GM18909 (cell line): Measurements from ENCODE around the gene WDR41.
"Not testable (repeated sequence)": the region's sequence is repeated elsewhere in the genome, so short reads cannot be mapped to it uniquely, and the experiment has no call there.

ENCODE experiments used
- ATAC-seq: cut with Tn5 transposase; IDR thresholded peaks from one replicate; pipeline ENCODE4 v1.9.1; 2021; ENCODE audit warnings: mild to moderate bottlenecking; ENCODE audit not compliant: unreplicated experiment, poor library complexity

Gene WDR41

GRCh38 chr5:77413049-77413448 is 79.1 kb downstream of the WDR41 start:
- no peak for ATAC-seq

DNA sequence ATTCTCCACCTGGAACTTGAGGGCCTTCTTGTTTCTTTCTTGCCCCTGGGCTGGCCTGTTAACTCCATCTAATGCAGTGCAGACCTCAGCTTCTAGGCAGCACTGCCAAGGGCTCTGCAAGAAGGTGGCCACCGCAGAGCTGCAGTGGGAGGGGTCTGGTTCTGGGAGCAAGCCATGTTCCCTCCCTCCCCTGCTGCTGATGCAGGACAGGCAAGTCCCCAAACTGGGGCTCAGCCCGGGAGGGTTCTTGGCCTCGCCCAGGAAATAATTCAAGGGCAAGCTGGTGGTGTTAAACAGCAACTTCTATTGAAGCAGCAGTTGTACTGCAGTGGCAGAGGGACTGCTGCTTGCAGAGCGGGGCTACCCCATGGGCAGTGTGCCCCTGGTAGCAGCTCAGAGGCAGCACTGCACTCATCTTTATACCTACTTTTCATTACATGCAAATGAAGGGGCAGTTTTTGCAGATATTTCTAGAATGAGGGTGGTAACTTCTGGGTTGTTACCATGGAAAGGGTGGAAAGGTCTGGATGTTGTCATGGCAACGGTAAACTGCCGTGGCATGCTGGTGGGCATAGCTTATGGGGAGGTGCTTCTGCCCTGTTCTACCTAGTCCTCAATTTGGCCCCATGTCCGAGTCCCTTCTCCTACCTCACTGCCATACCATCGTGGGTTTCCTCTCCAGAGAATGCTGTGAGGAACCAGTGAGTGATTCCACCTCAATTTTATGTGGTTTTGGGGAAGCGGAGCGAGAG is 82.1 kb downstream of the WDR41 start:
- ATAC-seq, result no peak

- no peak for ATAC-seq
Observed at GRCh38 chr5:77407152-77407551, 85.0 kb downstream of the WDR41 start.

GRCh38 chr5:77402796-77403195 is 89.3 kb downstream of the WDR41 start:
- no peak for ATAC-seq

DNA sequence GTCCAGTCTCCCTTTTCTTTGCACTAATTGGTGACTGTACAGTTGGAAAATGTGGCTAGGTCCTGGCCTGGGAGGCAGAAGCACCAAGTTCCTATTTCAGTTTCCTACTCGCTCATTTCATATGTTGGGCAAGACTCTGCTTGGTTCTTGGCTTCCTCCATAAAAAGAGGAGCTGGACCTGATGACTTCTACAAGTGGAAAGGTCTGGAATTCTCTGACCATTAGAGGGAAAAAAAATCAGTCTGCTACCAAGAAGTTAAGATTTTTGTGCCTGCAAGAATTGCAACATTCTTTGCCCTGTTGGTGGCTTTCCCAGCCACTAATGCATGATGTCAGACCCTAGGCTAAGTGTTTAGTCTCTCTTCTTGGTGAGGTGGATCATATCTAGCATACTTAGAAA is 91.5 kb downstream of the WDR41 start:
- ATAC-seq, result no peak

GRCh38 chr5:77398896-77399295 is 93.2 kb downstream of the WDR41 start:
- ATAC-seq, result no peak

DNA sequence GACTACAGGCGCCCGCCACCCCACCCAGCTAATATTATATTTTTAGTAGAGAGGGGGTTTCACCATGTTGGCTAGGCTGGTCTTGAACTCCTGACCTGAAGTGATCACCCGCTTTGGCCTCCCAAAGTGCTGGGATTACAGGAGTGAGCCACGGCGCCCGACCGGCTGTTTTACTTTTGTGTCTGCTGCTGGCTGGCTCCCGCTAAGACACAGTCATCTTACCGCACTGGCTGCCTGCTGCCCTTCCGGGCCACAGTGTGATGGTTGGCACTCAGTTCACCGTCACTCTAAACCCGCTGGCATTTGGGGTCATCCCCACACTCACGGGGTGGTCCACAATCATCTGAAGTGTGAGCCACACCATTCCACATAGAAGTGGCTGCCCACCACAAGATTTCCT is 93.7 kb downstream of the WDR41 start:
- ATAC-seq, result no peak

DNA sequence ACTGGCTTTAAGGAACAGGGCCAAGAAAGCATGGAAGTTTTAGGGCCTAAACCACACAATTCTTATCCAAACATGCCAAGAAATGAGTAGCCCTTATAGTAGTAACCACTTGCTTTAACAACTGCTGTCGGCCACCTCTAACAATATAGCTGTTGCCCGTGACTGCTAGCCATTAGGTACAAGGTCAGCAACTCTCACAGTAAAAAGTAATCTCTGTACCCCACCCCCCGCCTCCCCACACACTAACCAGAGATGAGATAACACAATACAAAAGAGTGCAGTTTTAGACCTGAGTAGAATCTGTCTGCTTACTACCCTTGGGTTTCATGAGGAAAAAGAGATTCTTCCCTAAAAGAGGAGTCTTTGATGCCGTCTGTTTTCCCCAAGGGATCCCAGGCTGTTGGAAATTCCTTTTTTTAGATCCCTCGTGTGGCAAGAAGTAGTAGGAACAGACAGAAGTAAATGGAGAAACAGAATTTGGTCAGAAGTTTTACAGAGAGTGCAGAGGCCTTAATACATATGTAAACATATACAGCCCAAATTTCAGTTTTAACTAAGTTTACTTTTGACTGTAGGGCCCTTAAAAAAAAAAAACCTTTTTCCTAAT is 94.3 kb downstream of the WDR41 start:
- ATAC-seq, result no peak

- no peak for ATAC-seq
Observed at GRCh38 chr5:77396017-77396416, 96.1 kb downstream of the WDR41 start.

DNA sequence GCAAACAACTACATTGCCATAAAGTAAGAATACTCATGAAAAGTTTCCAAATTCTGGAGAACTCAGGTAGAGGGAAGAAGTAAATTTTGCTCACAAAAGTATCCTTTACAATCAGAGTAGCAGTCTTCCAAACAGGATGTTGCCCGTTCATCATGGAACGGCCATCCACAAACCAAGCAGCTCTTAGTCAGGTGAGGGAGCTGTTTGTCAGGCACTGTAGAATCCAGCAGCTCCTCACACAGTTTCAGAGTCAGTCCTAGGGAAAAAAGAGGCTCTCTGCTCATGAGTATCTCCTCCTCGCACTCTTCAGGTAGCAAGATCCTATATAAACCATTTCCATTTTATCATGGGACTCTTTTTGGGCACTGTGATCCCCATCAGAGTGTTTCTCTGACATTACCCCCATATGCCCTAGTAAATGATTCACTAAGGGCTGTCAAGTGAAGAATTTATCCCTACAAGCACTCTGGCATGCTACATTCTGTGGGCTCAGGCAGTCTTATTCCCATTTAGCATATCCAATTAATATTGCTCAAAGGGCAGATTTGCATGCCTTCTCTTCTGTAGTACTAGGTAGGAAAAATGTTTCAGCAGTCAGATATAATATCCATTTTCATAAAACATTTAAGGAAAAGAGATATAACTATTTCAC is 97.9 kb downstream of the WDR41 start:
- ATAC-seq, result no peak

DNA sequence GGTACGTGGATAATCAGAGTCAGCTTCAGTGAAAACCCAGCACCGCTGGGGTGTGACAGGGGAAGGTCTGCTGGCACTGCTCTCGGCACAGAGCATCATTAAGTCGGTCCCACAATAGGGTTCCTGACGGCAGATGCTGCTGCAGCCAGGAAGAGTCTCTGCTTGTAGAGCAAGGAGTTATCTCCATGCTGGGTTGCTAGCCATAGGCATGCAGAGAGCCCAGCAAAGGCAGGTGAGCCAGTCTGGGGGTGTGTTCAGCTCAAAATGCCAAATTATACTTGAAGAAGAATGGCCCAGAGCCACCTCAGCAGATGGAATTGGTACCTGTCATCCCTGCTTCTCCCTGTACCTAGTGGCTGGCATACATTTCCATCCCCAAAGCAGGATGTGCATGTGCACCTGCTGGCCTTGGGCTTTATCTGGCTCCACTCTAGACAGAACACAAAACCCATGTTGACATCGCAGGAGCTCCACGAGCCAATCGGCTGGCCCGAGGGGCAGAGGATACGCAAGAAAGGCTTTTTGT is 100.8 kb downstream of the WDR41 start:
- ATAC-seq, result no peak

- ATAC-seq, result no peak
Observed at GRCh38 chr5:77390795-77391194, 101.3 kb downstream of the WDR41 start.

- ATAC-seq, result no peak
Observed at GRCh38 chr5:77390221-77390620, 101.9 kb downstream of the WDR41 start.

GRCh38 chr5:77389746-77390145 is 102.4 kb downstream of the WDR41 start:
- ATAC-seq, result no peak

DNA sequence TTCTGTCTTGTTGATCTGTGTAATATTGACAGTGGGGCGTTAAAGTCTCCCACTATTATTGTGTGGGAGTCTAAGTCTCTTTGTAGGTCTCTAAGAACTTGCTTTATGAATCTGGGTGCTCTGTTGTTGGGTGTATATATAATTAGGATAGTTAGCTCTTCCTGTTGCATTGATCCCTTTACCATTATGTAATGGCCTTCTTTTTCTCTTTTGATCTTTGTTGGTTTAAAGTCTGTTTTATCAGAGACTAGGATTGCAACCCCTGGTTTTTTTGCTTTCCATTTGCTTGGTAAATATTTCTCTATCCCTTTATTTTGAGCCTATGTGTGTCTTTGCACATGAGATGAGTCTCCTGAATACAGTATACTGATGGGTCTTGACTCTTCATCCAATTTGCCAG is 105.8 kb downstream of the WDR41 start:
- ATAC-seq, result not testable (repeated sequence)

GRCh38 chr5:77383336-77383735 is 108.8 kb downstream of the WDR41 start:
- not testable (repeated sequence) for ATAC-seq
